PC-9 (cell line): Measurements from ENCODE around the gene FGF1. TPM values are rescaled to one million over a fixed set of nuclear protein-coding genes. Genes with fewer than 3 reads are reported as not detected.
A peak's percentile ranks its signal among the peaks of the same experiment; 100 is the strongest.

Source experiments
- BruUV-seq: library from RNA; stranded (reverse); fragments of 400-500 nt; replicated peaks from 2 replicates; lab custom pipeline; 2021; lab: Mats Ljungman, UMichigan
- CTCF ChIA-PET: fragments of 300-600 bp; sonication (Branson Sonifier 250); formaldehyde crosslinking; loops from one replicate; lab custom pipeline; 2022; ENCODE audit warnings: antibody characterized with exemption; lab: Charles Lee
- POLR2A ChIA-PET: fragments of 300-600 bp; sonication (Branson Sonifier 250); formaldehyde crosslinking; loops from one replicate; lab custom pipeline; 2022; ENCODE audit warnings: antibody characterized with exemption; ENCODE audit not compliant: unreplicated experiment; lab: Charles Lee
- DNase-seq, 2 experiments: peaks; one replicate each; pipeline versions ENCODE4 v3.0.0 to v3.0.0-alpha.2; 2015 to 2022; ENCODE audit warnings: mixed read lengths in 1 of 2
- H2AFZ ChIP-seq: fragments of 200-600 bp; sonication (generic); 2 replicates; pipeline ENCODE4 v1.8.1; 2017; ENCODE audit warnings: antibody characterized with exemption
- H3F3A ChIP-seq: fragments of 200-600 bp; sonication (generic); 2 replicates; pipeline ENCODE4 v1.8.1; 2017; ENCODE audit warnings: antibody characterized with exemption, mild to moderate bottlenecking, low read depth; ENCODE audit not compliant: insufficient read depth
- H3K27ac ChIP-seq: fragments of 200-600 bp; sonication (generic); 2 replicates; pipeline ENCODE4 v1.6.1; 2016; ENCODE audit warnings: mixed run types
- H3K27me3 ChIP-seq: fragments of 200-600 bp; sonication (generic); 2 replicates; pipeline ENCODE4 v1.6.1; 2016; ENCODE audit warnings: low read depth, mixed run types; ENCODE audit not compliant: insufficient read depth
- H3K36me3 ChIP-seq: fragments of 200-600 bp; sonication (generic); 2 replicates; pipeline ENCODE4 v1.6.1; 2016; ENCODE audit warnings: low read depth, mixed run types
- H3K4me1 ChIP-seq: fragments of 200-600 bp; sonication (generic); replicated peaks from 2 replicates; pipeline ENCODE4 v1.6.1; 2016; ENCODE audit warnings: mixed run types; ENCODE audit not compliant: insufficient read depth
- H3K4me2 ChIP-seq: fragments of 200-600 bp; sonication (generic); 2 replicates; pipeline ENCODE4 v1.6.1; 2017; ENCODE audit warnings: mixed run types
- H3K4me3 ChIP-seq: fragments of 200-600 bp; sonication (generic); 2 replicates; pipeline ENCODE4 v1.6.1; 2016; ENCODE audit warnings: mixed run types
- H3K79me2 ChIP-seq: fragments of 200-600 bp; sonication (generic); 2 replicates; pipeline ENCODE4 v1.6.1; 2017; ENCODE audit warnings: low read depth, mixed run types
- H3K9me2 ChIP-seq: fragments of 200-600 bp; sonication (generic); 2 replicates; pipeline ENCODE4 v1.8.1; 2017; ENCODE audit warnings: mild to moderate bottlenecking; ENCODE audit not compliant: insufficient read depth
- H3K9me3 ChIP-seq: fragments of 200-600 bp; sonication (generic); 2 replicates; pipeline ENCODE4 v1.8.1; 2016; ENCODE audit warnings: low read depth; ENCODE audit not compliant: insufficient read depth
- H4K20me1 ChIP-seq: fragments of 200-600 bp; sonication (generic); 2 replicates; pipeline ENCODE4 v1.8.1; 2017; ENCODE audit not compliant: insufficient read depth
- CTCF ChIP-seq: fragments of 200-600 bp; sonication (generic); conservative IDR thresholded peaks from 2 replicates; pipeline ENCODE4 v1.6.1; 2017; ENCODE audit warnings: mixed run types, antibody characterized with exemption, mild to moderate bottlenecking, moderate library complexity
- EZH2 ChIP-seq: fragments of 200-600 bp; sonication (generic); IDR thresholded peaks from 2 replicates; pipeline ENCODE4 v1.8.0; 2017; ENCODE audit warnings: antibody characterized with exemption, low read depth
- intact Hi-C: fragments of 100-400 bp; cut with micrococcal nuclease; formaldehyde crosslinking; loops from one replicate; pipeline ENCODE4 v1.10.0; 2022; ENCODE audit not compliant: unreplicated experiment
- total RNA-seq: library from RNA; stranded (reverse); gene quantifications from 2 replicates; pipeline ENCODE4 v1.2.3, GENCODE V29; 2021

FGF1 gene
- total RNA-seq, 1 experiment from 2014 or later: 0.44 TPM

- H4K20me1 ChIP-seq: no peaks in the 10 kb centered on the region
- BruUV-seq: no TSS peak
- H3K4me3 ChIP-seq: no peak overlapping the region
- no peaks in the 10 kb centered on the region for H3K9me3 ChIP-seq
- H3K4me1 ChIP-seq: peaks cover 43% of the 10 kb centered on the region
- H3K36me3 ChIP-seq: no peaks in the 10 kb centered on the region
- H2AFZ ChIP-seq: no peak overlapping the region
- no peak overlapping the region for H3K4me2 ChIP-seq
- DNase-seq: no peak
- ChIA-PET POLR2A (no interaction called here), CTCF (no interaction called here)
- TF ChIP-seq EZH2 (no peak), CTCF (no peak)
- no peaks in the 10 kb centered on the region for H3K27me3 ChIP-seq
- H3K9me2 ChIP-seq: no peaks in the 10 kb centered on the region
- no peaks in the 10 kb centered on the region; the same call in 1 of the 2 replicates for H3F3A ChIP-seq
- no peaks in the 10 kb centered on the region for H3K79me2 ChIP-seq
- intact Hi-C loops: loop anchor here (1.0 to 5.0 kb wide), 7 partner anchors 35 to 557 kb away; no protein-coding TSS in a partner anchor
- peak overlapping the region; percentile 48; the same call in 1 of the 2 replicates for H3K27ac ChIP-seq
These were observed 138.2 kb downstream of the FGF1 start for GRCh38 chr5:142547445-142548380.

GRCh38 chr5:142545650-142546322 lies 140.1 kb downstream of the FGF1 start:
- Histone ChIP-seq H3K27me3 (no peaks in the 10 kb centered on the region), H3F3A (no peaks in the 10 kb centered on the region; the same call in 1 of the 2 replicates), H3K27ac (no peak overlapping the region), H3K9me3 (no peaks in the 10 kb centered on the region), H3K4me1 (peaks cover 41% of the 10 kb centered on the region), H2AFZ (no peak overlapping the region), H3K4me3 (no peak overlapping the region), H3K4me2 (no peak overlapping the region), H3K9me2 (no peaks in the 10 kb centered on the region), H3K36me3 (no peaks in the 10 kb centered on the region), H3K79me2 (no peaks in the 10 kb centered on the region), H4K20me1 (no peaks in the 10 kb centered on the region)
- POLR2A ChIA-PET: interaction anchor here (0.6 kb wide), 1 partner anchor 234 kb away, joined by 6 read pairs; no protein-coding TSS in a partner anchor
- no peak for DNase-seq
- intact Hi-C loops: loop anchor here (5.0 kb wide), 1 partner anchor 308 kb away; no protein-coding TSS in a partner anchor
- CTCF ChIA-PET: interaction anchor here (0.7 kb wide), 1 partner anchor 381 kb away, joined by 3 read pairs; no protein-coding TSS in a partner anchor
- BruUV-seq: no TSS peak
- TF ChIP-seq EZH2 (no peak), CTCF (no peak)

- Histone ChIP-seq H3F3A (no peaks in the 10 kb centered on the region; the same call in 1 of the 2 replicates), H2AFZ (no peak overlapping the region), H3K4me3 (no peak overlapping the region), H3K4me1 (peaks cover 35% of the 10 kb centered on the region), H3K36me3 (no peaks in the 10 kb centered on the region), H4K20me1 (no peaks in the 10 kb centered on the region), H3K9me2 (no peaks in the 10 kb centered on the region), H3K27ac (no peak overlapping the region), H3K79me2 (no peaks in the 10 kb centered on the region), H3K9me3 (no peaks in the 10 kb centered on the region), H3K4me2 (no peak overlapping the region), H3K27me3 (no peaks in the 10 kb centered on the region)
- ChIA-PET CTCF (no interaction called here), POLR2A (interaction anchor here (0.6 kb wide), 1 partner anchor 233 kb away, joined by 6 read pairs; no protein-coding TSS in a partner anchor)
- intact Hi-C loops: loop anchor here (5.0 kb wide), 1 partner anchor 308 kb away; no protein-coding TSS in a partner anchor
- TF ChIP-seq CTCF (no peak), EZH2 (no peak)
- DNase-seq: no peak
- BruUV-seq: no TSS peak
These were observed 140.8 kb downstream of the FGF1 start for GRCh38 chr5:142544946-142545649.
